IMR-90 (cell line): ENCODE data around the gene SAMD1. TPM values are rescaled to one million over a fixed set of nuclear protein-coding genes. Genes with fewer than 3 reads are reported as not detected.

Source experiments
- ATAC-seq: fragments of 200-7000 bp; cut with Tn5 transposase; 2 replicates; pipeline ENCODE4 v1.9.1; 2020; ENCODE audit warnings: low read depth, mild to moderate bottlenecking, moderate library complexity
- BruUV-seq: library from RNA; stranded (reverse); fragments of 400-500 nt; replicated peaks from 2 replicates; lab custom pipeline; 2021; lab: Mats Ljungman, UMichigan
- CTCF ChIA-PET: fragments of 300-600 bp; formaldehyde crosslinking; extraction: SDS; loops from one replicate; lab custom pipeline; 2021; ENCODE audit warnings: antibody characterized with exemption; lab: Yijun Ruan, JAX
- POLR2A ChIA-PET: fragments of 300-600 bp; sonication (Branson Sonifier 250); formaldehyde crosslinking; loops from one replicate; lab custom pipeline; 2022; ENCODE audit warnings: antibody characterized with exemption; ENCODE audit not compliant: unreplicated experiment; lab: Charles Lee
- DNase-seq: peaks from one replicate; pipeline ENCODE4 v3.0.0; 2013
- H2AFZ ChIP-seq: replicated peaks from 2 replicates; pipeline ENCODE3; 2013; ENCODE audit warnings: low read length, mild to moderate bottlenecking; ENCODE audit not compliant: poor library complexity
- H2AK5ac ChIP-seq: 2 replicates; pipeline ENCODE4 v1.6.1; 2013; ENCODE audit warnings: low read depth, low read length, inconsistent platforms
- H2AK9ac ChIP-seq: replicated peaks from 2 replicates; pipeline ENCODE3; 2013; ENCODE audit warnings: mild to moderate bottlenecking, low read depth, low read length, moderate library complexity; ENCODE audit not compliant: poor library complexity
- H2BK120ac ChIP-seq: 2 replicates; pipeline ENCODE4 v1.6.1; 2013; ENCODE audit warnings: low read depth, low read length, inconsistent platforms
- H2BK15ac ChIP-seq: 3 replicates; pipeline ENCODE4 v1.6.1; 2013; ENCODE audit warnings: low read depth, low read length, inconsistent platforms
- H2BK20ac ChIP-seq: 2 replicates; pipeline ENCODE4 v1.6.1; 2013; ENCODE audit warnings: low read depth, mild to moderate bottlenecking, inconsistent platforms, low read length, moderate library complexity
- H2BK5ac ChIP-seq: 2 replicates; pipeline ENCODE4 v1.6.1; 2013; ENCODE audit warnings: mild to moderate bottlenecking, low read depth, low read length, inconsistent platforms; ENCODE audit not compliant: poor library complexity, severe bottlenecking
- H3K14ac ChIP-seq: replicated peaks from 2 replicates; pipeline ENCODE4 v1.6.1; 2013; ENCODE audit warnings: low read depth, low read length, inconsistent platforms
- H3K18ac ChIP-seq: 2 replicates; pipeline ENCODE4 v1.6.1; 2013; ENCODE audit warnings: low read depth, low read length, control low read depth
- H3K23ac ChIP-seq: 2 replicates; pipeline ENCODE4 v1.6.1; 2013; ENCODE audit warnings: low read depth, low read length, inconsistent platforms
- H3K27ac ChIP-seq: 2 replicates; pipeline ENCODE4 v1.5.1; 2013; ENCODE audit warnings: mild to moderate bottlenecking, control low read depth, low read length; ENCODE audit not compliant: insufficient read depth
- H3K27me3 ChIP-seq: 2 replicates; pipeline ENCODE4 v1.6.1; 2013; ENCODE audit warnings: low read length; ENCODE audit not compliant: control insufficient read depth, insufficient read depth
- H3K36me3 ChIP-seq: 2 replicates; pipeline ENCODE4 v1.6.1; 2013; ENCODE audit warnings: low read length, mixed read lengths; ENCODE audit not compliant: control insufficient read depth, insufficient read depth
- H3K4ac ChIP-seq: 2 replicates; pipeline ENCODE4 v1.6.1; 2013; ENCODE audit warnings: low read depth, low read length, inconsistent platforms
- H3K4me1 ChIP-seq: 2 replicates; pipeline ENCODE4 v1.6.1; 2013; ENCODE audit warnings: low read length, mixed read lengths; ENCODE audit not compliant: control insufficient read depth, insufficient read depth
- H3K4me2 ChIP-seq: 2 replicates; pipeline ENCODE4 v1.6.1; 2013; ENCODE audit warnings: low read depth, mild to moderate bottlenecking, control low read depth, low read length, moderate library complexity
- H3K4me3 ChIP-seq: 2 replicates; pipeline ENCODE4 v1.5.1; 2013; ENCODE audit warnings: low read depth, mild to moderate bottlenecking, control low read depth, low read length, moderate library complexity; ENCODE audit not compliant: insufficient read depth
- H3K56ac ChIP-seq: 2 replicates; pipeline ENCODE4 v1.6.1; 2013; ENCODE audit warnings: low read length, inconsistent platforms; ENCODE audit not compliant: insufficient read depth; ENCODE audit errors: extremely low read depth
- H3K79me1 ChIP-seq, 2 experiments: 2 replicates each; pipeline ENCODE4 v1.6.1; 2013; ENCODE audit warnings: low read length in 2 of 2, inconsistent platforms in 1 of 2, low read depth in 1 of 2
- H3K9ac ChIP-seq: 2 replicates; pipeline ENCODE4 v1.6.1; 2013; ENCODE audit warnings: low read depth, low read length, control low read depth
- H3K9me1 ChIP-seq: 2 replicates; pipeline ENCODE4 v1.6.1; 2013; ENCODE audit warnings: low read length, inconsistent platforms; ENCODE audit not compliant: insufficient read depth
- H3K9me3 ChIP-seq: 2 replicates; pipeline ENCODE4 v1.6.1; 2013; ENCODE audit warnings: low read length; ENCODE audit not compliant: control insufficient read depth, insufficient read depth
- H4K20me1 ChIP-seq: 2 replicates; pipeline ENCODE4 v1.6.1; 2013; ENCODE audit warnings: low read length, inconsistent platforms; ENCODE audit not compliant: insufficient read depth
- H4K5ac ChIP-seq: 2 replicates; pipeline ENCODE4 v1.6.1; 2013; ENCODE audit warnings: mild to moderate bottlenecking, low read depth, low read length, control low read depth
- H4K8ac ChIP-seq, 2 experiments: 2 replicates each; pipeline ENCODE4 v1.6.1; 2013; ENCODE audit warnings: low read depth in 2 of 2, low read length in 2 of 2, control low read depth in 1 of 2, inconsistent platforms in 1 of 2
- H4K91ac ChIP-seq: 2 replicates; pipeline ENCODE4 v1.6.1; 2013; ENCODE audit warnings: low read depth, low read length, inconsistent platforms; ENCODE audit not compliant: insufficient read depth
- FOS ChIP-seq: fragments of 150-350 bp; IDR thresholded peaks from 2 replicates; pipeline ENCODE4 v1.6.1; 2016; ENCODE audit warnings: low read depth, low read length
- MAFK ChIP-seq: IDR thresholded peaks from 2 replicates; pipeline ENCODE4 v1.6.1; 2012; ENCODE audit warnings: low read depth, low read length, improper control_type of control experiment
- MAZ ChIP-seq: IDR thresholded peaks from 2 replicates; pipeline ENCODE4 v1.6.1; 2012; ENCODE audit warnings: low read depth, mild to moderate bottlenecking, low read length, improper control_type of control experiment, moderate library complexity, borderline replicate concordance
- MXI1 ChIP-seq: IDR thresholded peaks from 2 replicates; pipeline ENCODE4 v1.6.1; 2012; ENCODE audit warnings: low read depth, mild to moderate bottlenecking, low read length, moderate library complexity, borderline replicate concordance
- NFE2L2 ChIP-seq: fragments of 150-350 bp; IDR thresholded peaks from 2 replicates; pipeline ENCODE4 v1.6.1; 2016; ENCODE audit warnings: low read depth, mild to moderate bottlenecking, low read length
- POLR2A ChIP-seq: IDR thresholded peaks from 2 replicates; pipeline ENCODE4 v1.6.1; 2012; ENCODE audit warnings: mild to moderate bottlenecking, low read depth, low read length
- RAD21 ChIP-seq: IDR thresholded peaks from 2 replicates; pipeline ENCODE4 v1.6.1; 2012; ENCODE audit warnings: low read length, improper control_type of control experiment
- RCOR1 ChIP-seq: IDR thresholded peaks from 2 replicates; pipeline ENCODE4 v1.6.1; 2012; ENCODE audit warnings: mild to moderate bottlenecking, low read length, improper control_type of control experiment; ENCODE audit not compliant: insufficient replicate concordance
- RFX5 ChIP-seq: IDR thresholded peaks from 2 replicates; pipeline ENCODE4 v1.8.0; 2012; ENCODE audit warnings: low read depth, mild to moderate bottlenecking, low read length, moderate library complexity
- SMC3 ChIP-seq: fragments of 150-350 bp; IDR thresholded peaks from 2 replicates; pipeline ENCODE4 v1.6.1; 2016; ENCODE audit warnings: low read depth, mild to moderate bottlenecking, antibody characterized with exemption, low read length, moderate library complexity
- WGBS, 2 experiments: methylation state at CpG; one replicate each; pipeline versions ENCODE4 v1.1.5 to v1.1.7; 2013; ENCODE audit warnings: missing lambda C conversion rate in 2 of 2; ENCODE audit not compliant: insufficient read length in 1 of 2; ENCODE audit errors: extremely low coverage in 2 of 2; 5-methylcytosine and 5-hydroxymethylcytosine counted together
- dilution Hi-C: fragments of 300-500 bp; cut with HindIII; formaldehyde crosslinking; loops from one replicate; pipeline ENCODE4 v1.14.3; 2018; ENCODE audit warnings: low sequenced_read_pairs; ENCODE audit not compliant: unreplicated experiment
- in situ Hi-C: fragments of 300-500 bp; cut with MboI; formaldehyde crosslinking; loops from 3 replicates; pipeline ENCODE4 v1.14.3; 2019; ENCODE audit warnings: low sequenced_read_pairs, inconsistent platforms, mixed read lengths
- intact Hi-C: fragments of 100-400 bp; cut with micrococcal nuclease; formaldehyde crosslinking; loops from 2 replicates; pipeline ENCODE4 v1.10.0; 2022
- polyA plus RNA-seq, 3 experiments: library from polyadenylated mRNA; depleted of rRNA; stranded (reverse); fragments of >200 nt; gene quantifications; 2 replicates each; pipeline ENCODE4 v1.2.3, GENCODE V29; 2012; ENCODE audit warnings: low replicate concordance in 1 of 3
- total RNA-seq: library from RNA; depleted of rRNA; stranded (reverse); fragments of >200 nt; gene quantifications from 2 replicates; pipeline ENCODE4 v1.2.3, GENCODE V29; 2012
- TF ChIP-seq, protein P1 (sequence below): conservative IDR thresholded peaks from 2 replicates; pipeline ENCODE4 v1.5.1; 2012; ENCODE audit warnings: mild to moderate bottlenecking, low read depth, low read length, improper control_type of control experiment
- TF ChIP-seq, protein P2 (sequence below): fragments of 150-350 bp; IDR thresholded peaks from 2 replicates; pipeline ENCODE4 v1.6.1; 2017; ENCODE audit warnings: mild to moderate bottlenecking, antibody characterized with exemption, low read length, low read depth
- TF ChIP-seq, protein P3 (sequence below): fragments of 150-350 bp; IDR thresholded peaks from 2 replicates; pipeline ENCODE4 v1.6.1; 2016; ENCODE audit warnings: low read depth, mild to moderate bottlenecking, low read length, moderate library complexity, borderline replicate concordance

Gene SAMD1
- total and polyA plus RNA-seq, 2 of the 4 experiments (the other 2 are of a cell fraction), result 6.5 to 14.1 TPM

DNA sequence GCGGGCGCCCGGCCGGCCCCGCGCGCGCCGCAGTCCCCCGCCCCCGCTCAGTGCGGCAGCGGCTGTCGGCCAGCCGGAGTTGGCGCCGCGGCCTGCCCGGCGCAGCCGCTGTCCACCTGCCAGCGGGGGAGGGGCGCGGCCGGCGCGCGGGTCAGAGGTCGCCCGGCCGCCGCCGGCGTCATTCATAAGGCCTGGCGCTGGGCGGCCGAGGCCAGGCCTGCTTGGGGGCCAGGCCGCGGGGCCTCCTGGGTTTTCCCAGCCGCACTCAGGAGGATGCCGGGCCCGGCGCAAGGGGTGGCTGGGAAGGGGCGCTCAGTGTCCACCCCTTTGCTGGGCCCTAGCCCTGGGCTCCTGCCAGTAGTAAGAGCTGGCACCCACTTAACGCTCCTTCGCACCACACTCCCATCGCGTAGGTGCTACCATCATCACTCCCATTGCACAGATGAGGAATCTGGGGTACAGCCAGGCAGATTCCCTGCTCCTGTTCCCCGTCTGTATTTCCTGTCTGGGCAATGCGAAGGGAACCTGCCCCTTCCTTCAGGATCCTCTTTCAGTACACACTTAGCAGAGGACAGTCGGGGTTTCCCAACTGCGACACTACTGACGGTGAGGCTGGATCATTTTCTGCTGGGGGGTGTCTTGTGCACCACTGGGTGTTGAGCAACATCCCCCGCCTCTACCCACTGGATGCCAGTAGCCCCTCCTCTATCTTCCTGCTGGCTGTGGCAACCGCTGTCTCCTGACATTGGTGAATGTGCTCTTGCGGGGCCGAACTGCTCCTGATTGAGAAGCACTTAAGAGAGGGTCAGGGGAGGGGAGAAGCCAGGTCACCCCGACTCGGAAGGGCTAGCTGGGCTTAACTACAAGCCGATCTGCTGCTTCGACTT is 27.9 kb upstream of the SAMD1 start:
- H3K4ac ChIP-seq, result peak overlapping the region; percentile 89
- H4K5ac ChIP-seq, result peak overlapping the region; percentile 65
- peaks cover 13% of the 10 kb centered on the region; the same call in 1 of the 2 replicates for H3K9me1 ChIP-seq
- peak overlapping the region; percentile 65 for H3K9ac ChIP-seq
- H4K20me1 ChIP-seq, result peaks cover 8% of the 10 kb centered on the region
- no peaks in the 10 kb centered on the region for H3K27me3 ChIP-seq
- peak overlapping the region; percentile 90 for H2AK5ac ChIP-seq
- peak overlapping the region; percentile 87 for H2AFZ ChIP-seq
- H3K4me3 ChIP-seq, result peak overlapping the region; percentile 33
- peak overlapping the region; percentile 84 for H3K14ac ChIP-seq
- H3K79me1 ChIP-seq, result peaks cover 7 to 50% of the 10 kb centered on the region in 2 experiments
- peak overlapping the region; percentile 83 for H3K27ac ChIP-seq
- peak overlapping the region; percentile 68 for H2AK9ac ChIP-seq
- no TSS peak for BruUV-seq
- POLR2A ChIA-PET, result no interaction called here
- peaks cover 16% of the 10 kb centered on the region for H3K4me1 ChIP-seq
- intact Hi-C loops (no loop called here), dilution Hi-C loops (no loop called here), in situ Hi-C loops (no loop called here)
- H3K36me3 ChIP-seq, result no peaks in the 10 kb centered on the region
- peak overlapping the region; percentile 48 for H3K18ac ChIP-seq
- DNase-seq, result peak; percentile 75
- peak; percentile 0 for ATAC-seq
- 2% methylated on average over 37 of the region's 61 CpGs; no CpG with 5 or more reads in 1 of the 2 experiments for WGBS, 2 experiments
- H2BK20ac ChIP-seq, result no peak overlapping the region
- H2BK120ac ChIP-seq, result peak overlapping the region; percentile 63
- H3K56ac ChIP-seq, result peak overlapping the region; percentile 57
- H2BK5ac ChIP-seq, result peak overlapping the region; percentile 82
- H2BK15ac ChIP-seq, result no peak overlapping the region; the same call in 2 of the 3 replicates
- CTCF ChIA-PET, result interaction anchor here (0.6 to 1.0 kb wide), 2 partner anchors 18 to 239 kb away, joined by 3 to 4 read pairs; partner anchors contain the start of gene ASF1B
- peak overlapping the region; percentile 83 for H4K91ac ChIP-seq
- H3K23ac ChIP-seq, result peak overlapping the region; percentile 68
- peak overlapping the region; percentile 80 for H3K4me2 ChIP-seq
- peak overlapping the region; percentile 80 to 89 for H4K8ac ChIP-seq
- H3K9me3 ChIP-seq, result no peaks in the 10 kb centered on the region
- peak; percentile 57 for TF ChIP-seq POLR2A
- TF ChIP-seq NFE2L2, result no peak
- TF ChIP-seq MXI1, result no peak
- no peak; the same call in 1 of the 2 replicates for TF ChIP-seq FOS
- no peak for TF ChIP-seq MAFK
- TF ChIP-seq, protein P1, sequence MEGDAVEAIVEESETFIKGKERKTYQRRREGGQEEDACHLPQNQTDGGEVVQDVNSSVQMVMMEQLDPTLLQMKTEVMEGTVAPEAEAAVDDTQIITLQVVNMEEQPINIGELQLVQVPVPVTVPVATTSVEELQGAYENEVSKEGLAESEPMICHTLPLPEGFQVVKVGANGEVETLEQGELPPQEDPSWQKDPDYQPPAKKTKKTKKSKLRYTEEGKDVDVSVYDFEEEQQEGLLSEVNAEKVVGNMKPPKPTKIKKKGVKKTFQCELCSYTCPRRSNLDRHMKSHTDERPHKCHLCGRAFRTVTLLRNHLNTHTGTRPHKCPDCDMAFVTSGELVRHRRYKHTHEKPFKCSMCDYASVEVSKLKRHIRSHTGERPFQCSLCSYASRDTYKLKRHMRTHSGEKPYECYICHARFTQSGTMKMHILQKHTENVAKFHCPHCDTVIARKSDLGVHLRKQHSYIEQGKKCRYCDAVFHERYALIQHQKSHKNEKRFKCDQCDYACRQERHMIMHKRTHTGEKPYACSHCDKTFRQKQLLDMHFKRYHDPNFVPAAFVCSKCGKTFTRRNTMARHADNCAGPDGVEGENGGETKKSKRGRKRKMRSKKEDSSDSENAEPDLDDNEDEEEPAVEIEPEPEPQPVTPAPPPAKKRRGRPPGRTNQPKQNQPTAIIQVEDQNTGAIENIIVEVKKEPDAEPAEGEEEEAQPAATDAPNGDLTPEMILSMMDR, result no peak
- TF ChIP-seq RFX5, result no peak
- TF ChIP-seq, protein P2, sequence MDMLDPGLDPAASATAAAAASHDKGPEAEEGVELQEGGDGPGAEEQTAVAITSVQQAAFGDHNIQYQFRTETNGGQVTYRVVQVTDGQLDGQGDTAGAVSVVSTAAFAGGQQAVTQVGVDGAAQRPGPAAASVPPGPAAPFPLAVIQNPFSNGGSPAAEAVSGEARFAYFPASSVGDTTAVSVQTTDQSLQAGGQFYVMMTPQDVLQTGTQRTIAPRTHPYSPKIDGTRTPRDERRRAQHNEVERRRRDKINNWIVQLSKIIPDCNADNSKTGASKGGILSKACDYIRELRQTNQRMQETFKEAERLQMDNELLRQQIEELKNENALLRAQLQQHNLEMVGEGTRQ, result no peak
- peak; percentile 39; the same call in 1 of the 2 replicates for TF ChIP-seq MAZ
- TF ChIP-seq SMC3, result no peak
- TF ChIP-seq RCOR1, result peak; percentile 90
- TF ChIP-seq RAD21, result no peak
- TF ChIP-seq, protein P3, sequence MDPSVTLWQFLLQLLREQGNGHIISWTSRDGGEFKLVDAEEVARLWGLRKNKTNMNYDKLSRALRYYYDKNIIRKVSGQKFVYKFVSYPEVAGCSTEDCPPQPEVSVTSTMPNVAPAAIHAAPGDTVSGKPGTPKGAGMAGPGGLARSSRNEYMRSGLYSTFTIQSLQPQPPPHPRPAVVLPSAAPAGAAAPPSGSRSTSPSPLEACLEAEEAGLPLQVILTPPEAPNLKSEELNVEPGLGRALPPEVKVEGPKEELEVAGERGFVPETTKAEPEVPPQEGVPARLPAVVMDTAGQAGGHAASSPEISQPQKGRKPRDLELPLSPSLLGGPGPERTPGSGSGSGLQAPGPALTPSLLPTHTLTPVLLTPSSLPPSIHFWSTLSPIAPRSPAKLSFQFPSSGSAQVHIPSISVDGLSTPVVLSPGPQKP, result no peak
